WERI-Rb-1 (cell line): Measurements from ENCODE around the gene GALNT9.

ENCODE experiments used
- DNase-seq: peaks from one replicate; pipeline ENCODE4 v3.0.0-alpha.2; 2020
- H3K27ac ChIP-seq: fragments of 250-450 bp; sonication (Bioruptor Pico); 2 replicates; pipeline ENCODE4 v1.5.1; 2020; ENCODE audit warnings: mild to moderate bottlenecking, moderate library complexity
- H3K27me3 ChIP-seq: fragments of 250-450 bp; sonication (Bioruptor Pico); 2 replicates; pipeline ENCODE4 v1.5.1; 2021; ENCODE audit warnings: mild to moderate bottlenecking, low read depth, moderate library complexity; ENCODE audit not compliant: insufficient read depth, severe bottlenecking
- H3K36me3 ChIP-seq: fragments of 250-450 bp; sonication (Bioruptor Pico); 2 replicates; pipeline ENCODE4 v1.5.1; 2020; ENCODE audit warnings: mild to moderate bottlenecking, moderate library complexity
- H3K4me3 ChIP-seq: 2 replicates; pipeline ENCODE4 v1.5.1; 2011; ENCODE audit warnings: low read depth, mild to moderate bottlenecking, control low read depth, low read length
- H3K9me3 ChIP-seq: fragments of 250-450 bp; sonication (Bioruptor Pico); 2 replicates; pipeline ENCODE4 v1.5.1; 2021; ENCODE audit warnings: mild to moderate bottlenecking, moderate library complexity; ENCODE audit not compliant: severe bottlenecking
- CTCF ChIP-seq: IDR thresholded peaks from 2 replicates; pipeline ENCODE4 v1.5.1; 2011; ENCODE audit warnings: low read depth, mild to moderate bottlenecking, control low read depth, inconsistent platforms, low read length

Gene GALNT9

GRCh38 chr12:132217371-132217770 is 112.0 kb downstream of the GALNT9 start:
- Histone ChIP-seq H3K27ac (no peak overlapping the region), H3K27me3 (no peaks in the 10 kb centered on the region), H3K36me3 (no peaks in the 10 kb centered on the region), H3K4me3 (no peak overlapping the region), H3K9me3 (no peaks in the 10 kb centered on the region)
- no peak for DNase-seq
- TF ChIP-seq CTCF = no peak

GRCh38 chr12:132216354-132216987 is 112.9 kb downstream of the GALNT9 start:
- no peak for TF ChIP-seq CTCF
- no peaks in the 10 kb centered on the region for H3K9me3 ChIP-seq
- H3K27me3 ChIP-seq = no peaks in the 10 kb centered on the region

GRCh38 chr12:132215299-132215989 is 113.9 kb downstream of the GALNT9 start:
- no peak for TF ChIP-seq CTCF
- H3K27me3 ChIP-seq = no peaks in the 10 kb centered on the region
- H3K27ac ChIP-seq = no peak overlapping the region
- no peaks in the 10 kb centered on the region for H3K9me3 ChIP-seq
- no peak for DNase-seq
- H3K36me3 ChIP-seq = no peaks in the 10 kb centered on the region
- no peak overlapping the region for H3K4me3 ChIP-seq

More at GRCh38 chr12:132216354-132216987, 112.9 kb downstream of the GALNT9 start:
- no peak for DNase-seq
- H3K4me3 ChIP-seq = no peak overlapping the region
- no peaks in the 10 kb centered on the region for H3K36me3 ChIP-seq
- H3K27ac ChIP-seq = no peak overlapping the region

DNA sequence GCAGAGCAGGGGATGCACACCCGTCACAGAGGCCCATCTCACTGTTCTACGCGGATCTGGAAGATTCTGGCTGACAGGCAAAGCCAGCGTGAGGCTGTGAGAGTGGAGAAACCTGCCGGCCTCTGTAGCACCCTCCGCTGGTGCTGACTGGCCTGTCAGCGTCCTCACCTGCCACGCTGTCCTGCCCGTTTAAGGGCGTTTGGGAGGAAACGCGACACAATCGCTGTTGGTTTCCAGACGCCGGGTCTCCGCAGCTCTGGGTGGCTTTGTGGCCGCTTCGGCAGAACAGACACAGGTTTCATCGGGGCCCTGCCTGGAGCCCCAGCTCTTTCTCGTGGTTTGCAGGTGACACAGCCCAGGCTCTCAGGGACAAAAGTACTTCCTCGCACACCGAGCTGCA is 114.5 kb downstream of the GALNT9 start:
- no peak for DNase-seq
- H3K36me3 ChIP-seq = no peaks in the 10 kb centered on the region
- H3K27me3 ChIP-seq = no peaks in the 10 kb centered on the region
- TF ChIP-seq CTCF = peak; percentile 43; the same call in 1 of the 2 replicates
- no peaks in the 10 kb centered on the region for H3K9me3 ChIP-seq
- no peak overlapping the region for H3K27ac ChIP-seq
- no peak overlapping the region for H3K4me3 ChIP-seq

DNA sequence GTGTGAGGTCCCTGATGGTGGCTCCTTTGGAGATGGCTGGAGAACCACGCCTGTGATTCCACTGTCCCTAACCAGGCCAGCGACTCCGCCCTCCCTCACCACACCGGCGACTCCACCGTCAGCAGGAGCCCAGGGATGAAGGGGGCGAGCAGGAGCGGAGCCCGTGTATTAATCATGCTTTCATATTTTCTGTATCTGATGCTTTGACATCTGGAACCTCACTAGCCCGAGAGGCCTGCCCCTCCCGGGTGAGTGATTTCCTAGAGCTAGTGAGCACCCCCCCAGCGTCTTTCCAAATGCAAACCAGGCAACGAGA is 115.3 kb downstream of the GALNT9 start:
- no peak for DNase-seq
- no peaks in the 10 kb centered on the region for H3K36me3 ChIP-seq
- no peaks in the 10 kb centered on the region for H3K9me3 ChIP-seq
- H3K4me3 ChIP-seq = no peak overlapping the region
- no peaks in the 10 kb centered on the region for H3K27me3 ChIP-seq
- H3K27ac ChIP-seq = no peak overlapping the region
- TF ChIP-seq CTCF = no peak
